BJ (cell line): ENCODE data around the gene PSMA6. TPM values are rescaled to one million over a fixed set of nuclear protein-coding genes. Genes with fewer than 3 reads are reported as not detected.

Source experiments
- CTCF ChIA-PET: fragments of 350-600 bp; formaldehyde crosslinking; extraction: SDS; loops from one replicate; lab custom pipeline; 2021; ENCODE audit warnings: antibody characterized with exemption, inconsistent platforms; lab: Yijun Ruan, JAX
- POLR2A ChIA-PET: fragments of 300-600 bp; sonication (Branson Sonifier 250); formaldehyde crosslinking; extraction: SDS; loops from one replicate; lab custom pipeline; 2021; ENCODE audit warnings: antibody characterized with exemption; lab: Charles Lee
- DNase-seq: peaks from one replicate; pipeline ENCODE4 v3.0.0-alpha.2; 2011; ENCODE audit warnings: low read depth
- H3K27me3 ChIP-seq: 2 replicates; pipeline ENCODE4 v1.6.0; 2011; ENCODE audit warnings: low read length; ENCODE audit not compliant: control insufficient read depth, insufficient read depth
- H3K36me3 ChIP-seq: 2 replicates; pipeline ENCODE4 v1.5.1; 2011; ENCODE audit warnings: low read length; ENCODE audit not compliant: control insufficient read depth, insufficient read depth
- H3K4me3 ChIP-seq: 2 replicates; pipeline ENCODE4 v1.5.1; 2011; ENCODE audit warnings: low read depth, mild to moderate bottlenecking, control low read depth, low read length
- polyA plus RNA-seq: library from polyadenylated mRNA; depleted of rRNA; stranded (reverse); fragments of >200 nt; gene quantifications from 2 replicates; pipeline ENCODE4 v1.2.3, GENCODE V29; 2011
- TF ChIP-seq, protein P1 (sequence below): IDR thresholded peaks from 2 replicates; pipeline ENCODE4 v1.5.1; 2011; ENCODE audit warnings: low read depth, mild to moderate bottlenecking, control low read depth, inconsistent platforms, low read length, moderate library complexity; ENCODE audit not compliant: insufficient read depth

PSMA6 gene
- polyA plus RNA-seq, 1 experiment, result 155 TPM

DNA sequence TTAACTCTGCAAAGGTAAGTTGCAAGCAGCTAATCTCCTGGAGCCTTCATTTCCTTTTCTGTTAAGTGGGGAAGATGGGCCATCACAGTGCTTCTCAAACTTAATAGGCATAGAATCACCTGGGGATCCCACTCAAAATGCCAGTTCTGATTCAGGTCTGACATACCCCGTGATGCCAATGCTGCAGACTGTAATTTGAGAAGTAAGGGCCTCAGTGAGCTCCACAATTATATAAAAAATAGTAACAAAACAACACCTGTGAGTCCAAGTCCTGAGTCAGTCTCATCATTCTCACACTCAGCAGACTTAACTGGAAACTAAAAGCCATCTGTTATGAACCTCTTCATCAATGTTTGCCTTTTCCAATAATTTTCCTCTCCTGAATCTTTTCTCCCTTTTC lies 10.8 kb upstream of the PSMA6 start:
- ChIA-PET CTCF (interaction anchor here (0.6 kb wide), 1 partner anchor 57 kb away, joined by 4 read pairs; no protein-coding TSS in a partner anchor), POLR2A (interaction anchor here (0.6 kb wide), 1 partner anchor 11 kb away, joined by 3 read pairs; the partner anchor contains the start of gene PSMA6)
- TF ChIP-seq, protein P1, sequence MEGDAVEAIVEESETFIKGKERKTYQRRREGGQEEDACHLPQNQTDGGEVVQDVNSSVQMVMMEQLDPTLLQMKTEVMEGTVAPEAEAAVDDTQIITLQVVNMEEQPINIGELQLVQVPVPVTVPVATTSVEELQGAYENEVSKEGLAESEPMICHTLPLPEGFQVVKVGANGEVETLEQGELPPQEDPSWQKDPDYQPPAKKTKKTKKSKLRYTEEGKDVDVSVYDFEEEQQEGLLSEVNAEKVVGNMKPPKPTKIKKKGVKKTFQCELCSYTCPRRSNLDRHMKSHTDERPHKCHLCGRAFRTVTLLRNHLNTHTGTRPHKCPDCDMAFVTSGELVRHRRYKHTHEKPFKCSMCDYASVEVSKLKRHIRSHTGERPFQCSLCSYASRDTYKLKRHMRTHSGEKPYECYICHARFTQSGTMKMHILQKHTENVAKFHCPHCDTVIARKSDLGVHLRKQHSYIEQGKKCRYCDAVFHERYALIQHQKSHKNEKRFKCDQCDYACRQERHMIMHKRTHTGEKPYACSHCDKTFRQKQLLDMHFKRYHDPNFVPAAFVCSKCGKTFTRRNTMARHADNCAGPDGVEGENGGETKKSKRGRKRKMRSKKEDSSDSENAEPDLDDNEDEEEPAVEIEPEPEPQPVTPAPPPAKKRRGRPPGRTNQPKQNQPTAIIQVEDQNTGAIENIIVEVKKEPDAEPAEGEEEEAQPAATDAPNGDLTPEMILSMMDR, result no peak
- no peak for DNase-seq
- Histone ChIP-seq H3K27me3 (no peaks in the 10 kb centered on the region), H3K4me3 (no peak overlapping the region), H3K36me3 (no peaks in the 10 kb centered on the region)

DNA sequence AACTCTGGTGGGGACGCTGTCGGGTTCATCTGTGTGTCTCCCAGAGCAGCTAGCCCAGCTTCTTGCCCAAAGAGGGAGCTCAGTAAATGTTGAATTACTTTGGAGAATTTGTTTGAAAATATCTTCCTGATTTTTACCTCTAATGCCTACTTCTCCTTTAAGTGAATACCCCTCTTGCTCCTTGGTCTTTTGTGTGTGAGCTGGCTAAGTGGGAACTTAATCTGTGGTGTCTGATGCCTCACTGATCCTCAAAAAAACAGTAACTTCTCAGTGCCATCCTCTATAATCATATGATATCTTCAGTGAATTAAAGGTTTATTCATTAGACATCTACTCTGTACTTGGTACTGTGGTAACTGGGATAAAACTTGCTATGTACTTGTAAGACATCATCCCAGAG lies 7.7 kb upstream of the PSMA6 start:
- POLR2A ChIA-PET, result no interaction called here
- no peaks in the 10 kb centered on the region for H3K36me3 ChIP-seq
- no peak overlapping the region for H3K4me3 ChIP-seq
- no peaks in the 10 kb centered on the region for H3K27me3 ChIP-seq
- CTCF ChIA-PET, result interaction anchor here (1.0 kb wide), 1 partner anchor 9 kb away, joined by 4 read pairs; no protein-coding TSS in a partner anchor
- TF ChIP-seq, protein P1, result no peak
- DNase-seq, result no peak

DNA sequence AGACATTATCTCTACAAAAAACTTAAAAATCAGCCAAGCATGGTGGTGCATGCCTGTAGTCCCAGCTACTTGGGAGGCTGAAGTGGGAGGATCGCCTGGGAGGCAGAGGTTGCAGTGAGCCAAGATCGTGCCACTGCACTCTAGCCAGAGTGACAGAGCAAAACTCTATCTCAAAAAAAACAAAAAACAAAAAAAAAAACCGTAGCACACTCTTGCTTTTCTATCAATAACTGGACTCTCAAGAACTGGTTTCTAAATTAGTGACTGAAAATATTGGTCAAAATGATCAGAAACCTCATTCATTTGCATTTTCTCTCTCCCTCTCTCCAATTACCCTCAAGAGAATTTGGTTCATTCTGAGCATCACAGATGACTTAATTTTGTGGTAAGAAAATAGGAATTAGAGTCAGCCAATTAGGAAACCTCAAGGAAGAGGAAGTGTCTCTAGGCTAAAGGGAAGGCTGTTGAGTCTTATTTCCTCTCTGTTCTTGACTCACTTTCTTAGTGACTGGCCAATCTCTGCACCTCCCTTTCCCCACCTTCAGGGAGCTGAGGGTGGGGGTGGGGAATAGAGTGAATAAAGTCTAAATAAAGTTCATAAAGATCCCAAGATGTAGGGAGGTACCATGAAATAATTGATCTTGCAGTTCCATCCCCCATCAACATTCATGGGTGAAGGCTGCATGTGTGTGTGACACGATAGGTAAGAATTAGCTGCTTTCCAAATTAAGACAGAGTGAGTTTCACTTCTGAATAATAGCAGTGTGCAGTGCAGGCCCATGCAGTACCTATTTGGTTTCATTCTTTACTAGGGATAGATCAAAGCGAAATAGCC lies 6.8 kb upstream of the PSMA6 start:
- Histone ChIP-seq H3K27me3 (no peaks in the 10 kb centered on the region), H3K36me3 (no peaks in the 10 kb centered on the region), H3K4me3 (no peak overlapping the region)
- ChIA-PET CTCF (interaction anchor here (0.6 to 1.0 kb wide), 2 partner anchors 10 to 413 kb away, joined by 3 to 4 read pairs; no protein-coding TSS in a partner anchor), POLR2A (no interaction called here)
- TF ChIP-seq, protein P1, result no peak
- DNase-seq, result no peak

DNA sequence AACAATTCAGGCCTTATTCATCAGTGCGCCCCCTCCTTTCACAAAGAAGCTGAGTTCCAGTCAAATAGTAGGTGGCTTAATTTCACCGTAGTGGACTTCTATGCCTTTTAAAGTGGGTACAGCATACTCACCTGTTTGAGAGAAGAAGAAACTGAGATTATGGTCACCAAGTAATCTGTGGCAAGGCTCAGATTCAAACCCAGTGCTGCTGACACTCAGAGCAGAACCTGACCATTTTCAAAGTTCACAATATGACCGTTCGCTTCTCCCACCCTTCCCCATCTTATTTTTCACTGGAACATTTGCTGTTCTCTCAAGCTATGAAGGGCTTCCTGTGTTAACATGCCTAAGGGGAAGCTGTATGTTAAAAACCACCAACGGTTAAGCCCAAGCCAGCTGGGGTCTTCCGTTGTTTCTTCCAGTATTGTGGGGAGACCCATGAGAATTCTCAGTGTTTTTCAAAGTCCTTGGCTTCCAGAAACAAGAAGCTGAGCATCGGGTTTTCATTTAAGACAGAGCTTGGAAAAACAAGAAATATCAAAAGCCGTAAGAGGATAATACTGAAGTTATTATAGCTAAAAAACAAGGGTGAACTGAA lies 6.1 kb upstream of the PSMA6 start:
- ChIA-PET POLR2A (no interaction called here), CTCF (interaction anchor here (0.6 kb wide), 1 partner anchor 413 kb away, joined by 3 read pairs; no protein-coding TSS in a partner anchor)
- Histone ChIP-seq H3K4me3 (no peak overlapping the region), H3K36me3 (no peaks in the 10 kb centered on the region), H3K27me3 (no peaks in the 10 kb centered on the region)
- TF ChIP-seq, protein P1, result no peak
- no peak for DNase-seq

DNA sequence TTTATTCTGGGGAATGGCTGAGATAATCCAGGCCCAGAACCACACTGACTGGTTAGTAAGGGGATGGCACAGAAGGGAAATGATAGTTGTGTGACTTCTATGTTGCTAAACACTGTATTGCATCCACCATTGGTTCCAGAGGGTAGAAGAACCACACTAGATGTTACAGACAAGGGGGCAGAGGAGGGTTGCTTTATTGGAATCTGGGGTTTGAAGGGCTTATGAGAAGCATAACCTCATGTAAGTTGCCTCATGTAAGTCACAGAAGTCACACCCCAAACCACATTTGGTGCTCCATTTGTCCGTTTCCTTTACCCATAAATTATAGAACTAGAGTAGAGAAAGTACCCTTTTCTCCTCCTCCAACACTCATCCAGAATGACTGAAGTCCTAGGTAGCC lies 5.5 kb upstream of the PSMA6 start:
- H3K27me3 ChIP-seq, result no peaks in the 10 kb centered on the region
- CTCF ChIA-PET, result no interaction called here
- DNase-seq, result no peak
- TF ChIP-seq, protein P1, result no peak
- H3K4me3 ChIP-seq, result no peak overlapping the region
- POLR2A ChIA-PET, result no interaction called here
- no peaks in the 10 kb centered on the region for H3K36me3 ChIP-seq
